GM12875 (cell line): ENCODE data around the gene AIPL1.

ENCODE experiments used
- H3K4me3 ChIP-seq: one replicate; pipeline ENCODE4 v1.5.1; 2011; ENCODE audit warnings: low read depth, low read length, control low read depth
- CTCF ChIP-seq: IDR thresholded peaks from 2 replicates; pipeline ENCODE4 v1.5.1; 2011; ENCODE audit warnings: low read depth, mild to moderate bottlenecking, control low read depth, inconsistent platforms, low read length, moderate library complexity, borderline replicate concordance; ENCODE audit not compliant: insufficient read depth

The AIPL1 gene

DNA sequence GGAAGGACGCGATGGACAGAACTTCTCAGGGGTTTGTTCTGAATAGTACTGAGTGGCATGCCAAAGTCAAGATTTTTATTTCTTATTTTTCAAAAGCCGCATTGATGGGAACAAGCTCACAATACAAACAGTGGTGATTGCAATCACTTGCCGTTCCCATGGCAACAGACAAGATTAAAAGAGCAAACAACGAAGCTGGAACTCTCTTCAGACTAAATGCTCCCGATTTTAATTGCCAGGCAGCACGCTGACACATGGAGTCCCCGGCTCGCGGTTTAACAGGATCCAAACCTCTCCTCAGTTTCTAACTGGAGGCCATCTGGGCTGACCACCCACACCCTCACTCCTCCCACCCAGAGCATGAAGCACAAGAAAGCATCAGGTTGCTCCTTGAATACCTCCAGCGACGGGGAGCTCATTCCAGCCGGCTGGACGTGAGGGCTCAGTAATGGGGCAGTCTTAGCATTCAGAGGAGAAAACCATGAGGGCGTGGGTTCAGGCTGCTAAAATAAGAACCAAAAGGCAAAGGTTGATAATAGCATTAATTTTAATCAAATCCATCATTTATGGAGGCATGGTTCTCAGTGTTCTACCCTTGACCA, 41.5 kb downstream of the AIPL1 start:
- TF ChIP-seq CTCF = no peak
- H3K4me3 ChIP-seq = no peak overlapping the region

- no peak for TF ChIP-seq CTCF
- no peak overlapping the region for H3K4me3 ChIP-seq
Measured at GRCh38 chr17:6392609-6393350, 42.1 kb downstream of the AIPL1 start.

DNA sequence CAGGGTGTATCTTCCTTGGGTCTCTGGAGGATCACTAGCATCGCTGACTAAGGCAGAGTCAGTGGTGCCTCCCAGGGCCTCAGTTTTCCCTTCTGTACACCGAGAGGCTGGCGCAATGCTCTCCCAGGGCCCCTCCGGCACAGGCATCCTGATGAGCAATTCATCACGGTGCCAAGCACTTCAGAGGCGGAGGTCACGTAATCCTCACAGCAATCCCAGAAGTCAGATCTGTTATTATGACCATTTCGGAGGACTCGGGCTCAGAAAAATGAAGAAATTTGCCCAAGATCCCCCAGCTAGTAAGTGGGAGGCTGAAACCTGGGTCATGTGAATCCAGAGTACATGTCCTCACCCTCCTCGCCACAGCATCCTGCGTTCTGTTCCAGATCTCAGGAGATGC, 46.5 kb downstream of the AIPL1 start:
- no peak overlapping the region for H3K4me3 ChIP-seq
- TF ChIP-seq CTCF = no peak

DNA sequence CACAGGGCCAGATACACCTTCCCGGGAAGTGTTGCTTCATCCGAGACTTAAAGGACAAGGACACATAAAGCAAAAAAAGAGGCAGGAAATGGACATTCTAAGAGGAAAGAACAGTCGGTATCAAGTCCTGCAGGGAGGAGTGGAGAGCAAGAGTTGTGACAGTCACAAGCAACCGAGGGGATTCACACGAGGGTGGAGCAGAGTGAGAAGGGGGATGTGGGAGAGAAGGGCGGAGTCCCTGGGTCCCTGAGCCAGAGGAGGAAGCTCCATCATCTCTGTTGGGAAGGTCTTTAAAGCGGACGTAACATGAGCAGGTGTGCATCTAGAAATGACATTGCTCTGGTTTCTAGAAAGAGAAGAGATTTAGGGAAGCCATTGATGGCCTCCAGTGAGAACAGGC, 47.1 kb downstream of the AIPL1 start:
- no peak for TF ChIP-seq CTCF
- no peak overlapping the region for H3K4me3 ChIP-seq

DNA sequence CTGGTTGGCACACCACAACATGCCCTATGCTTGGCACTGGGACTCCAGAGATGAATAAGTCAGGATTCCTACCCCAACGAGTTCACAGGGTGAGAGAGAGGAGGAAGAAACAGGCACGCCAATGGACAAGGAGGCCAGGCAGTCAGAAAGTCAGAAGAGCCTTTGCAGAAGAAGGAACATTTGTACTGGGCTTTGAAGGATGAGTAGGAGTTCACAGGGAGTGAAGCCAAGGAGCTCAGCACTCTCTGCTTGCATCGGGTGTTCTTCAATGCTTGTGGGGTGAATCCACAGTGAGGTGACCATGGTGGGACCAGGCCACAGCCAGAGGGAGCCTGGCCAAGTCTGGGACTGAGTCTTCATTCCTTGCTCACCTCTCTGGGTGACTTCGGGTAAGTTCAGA, 47.5 kb downstream of the AIPL1 start:
- no peak overlapping the region for H3K4me3 ChIP-seq
- no peak for TF ChIP-seq CTCF

DNA sequence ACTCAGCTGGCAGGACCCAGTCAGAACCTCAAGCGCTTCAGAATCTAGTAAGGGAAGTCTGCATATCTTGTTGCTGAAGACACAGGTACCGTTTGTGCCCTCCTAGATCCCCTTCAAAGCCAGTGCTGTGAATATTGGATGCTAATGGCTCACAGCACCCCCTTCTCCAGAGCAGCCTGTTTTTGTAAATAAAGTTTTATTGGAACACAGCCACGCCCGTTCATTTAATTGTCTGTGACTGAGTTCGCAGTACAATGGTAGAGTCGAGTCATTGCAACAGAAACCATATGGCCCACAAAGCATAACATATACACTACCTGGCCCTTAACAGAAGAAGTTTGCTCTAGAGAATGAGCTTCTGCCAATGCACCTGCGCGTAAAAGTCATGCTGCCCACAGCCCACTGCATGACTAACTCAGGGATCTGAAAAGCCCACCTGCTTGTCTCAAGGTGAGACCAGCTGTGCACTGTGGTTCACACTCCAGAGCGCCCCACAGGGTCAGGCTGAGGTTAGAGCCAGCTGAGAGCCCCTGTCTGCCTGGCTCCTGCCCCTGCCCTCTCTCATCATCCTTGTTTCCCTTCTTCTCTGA, 48.8 kb downstream of the AIPL1 start:
- TF ChIP-seq CTCF = no peak

DNA sequence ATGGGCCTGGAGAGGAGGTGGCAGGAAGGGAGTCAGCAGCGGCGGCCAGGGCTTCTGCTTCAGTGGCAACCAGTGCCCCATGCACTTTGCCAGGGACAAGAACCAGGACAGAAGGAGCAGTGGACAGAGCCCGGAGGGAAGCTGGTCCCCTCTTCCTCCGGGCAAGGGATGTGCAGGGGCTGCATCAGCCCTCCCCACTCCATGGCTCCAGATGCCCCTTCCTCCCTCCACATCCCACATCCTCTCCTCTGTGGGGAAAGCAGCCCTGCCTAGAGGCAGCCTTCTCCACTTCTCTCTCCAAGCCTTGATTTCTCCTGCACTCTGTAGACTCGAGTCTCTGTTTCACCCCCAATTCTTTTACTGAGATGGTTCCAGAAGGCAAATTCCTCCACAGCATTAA, 50.4 kb downstream of the AIPL1 start:
- TF ChIP-seq CTCF = no peak
- no peak overlapping the region for H3K4me3 ChIP-seq

More for the DNA sequence above, 48.8 kb downstream of the AIPL1 start:
- H3K4me3 ChIP-seq = no peak overlapping the region
